Measurements from ENCODE around the gene PTPRU. TPM values are rescaled to one million over a fixed set of nuclear protein-coding genes. Genes with fewer than 3 reads are reported as not detected.
A peak's percentile ranks its signal among the peaks of the same experiment; 100 is the strongest.

The PTPRU gene
- total RNA-seq, 1 donor from 2014 or later: 37.3 TPM

GRCh38 chr1:29356663-29357062 lies 120.3 kb downstream of the PTPRU start:
- Histone ChIP-seq H3K4me3 (no peak overlapping the region), H3K9me3 (no peaks in the 10 kb centered on the region), H3K27ac (no peak overlapping the region), H3K36me3 (no peaks in the 10 kb centered on the region), H3K27me3 (no peaks in the 10 kb centered on the region), H3K4me1 (no peaks in the 10 kb centered on the region)
- TF ChIP-seq POLR2AphosphoS5 (IDR thresholded peaks at IDR 0.05; ENCODE audit: insufficient read depth in 1 of 2, low read depth in 1 of 2): no peak
- TF ChIP-seq CTCF (IDR thresholded peaks at IDR 0.05): no peak
- TF ChIP-seq POLR2A (IDR thresholded peaks at IDR 0.05): no peak
- DNase-seq (ENCODE audit: extremely low spot score in 2 of 2): peak in 1 of 2 donors; percentile 31
- intact Hi-C loops (cut with DNase I): no loop called here

DNA sequence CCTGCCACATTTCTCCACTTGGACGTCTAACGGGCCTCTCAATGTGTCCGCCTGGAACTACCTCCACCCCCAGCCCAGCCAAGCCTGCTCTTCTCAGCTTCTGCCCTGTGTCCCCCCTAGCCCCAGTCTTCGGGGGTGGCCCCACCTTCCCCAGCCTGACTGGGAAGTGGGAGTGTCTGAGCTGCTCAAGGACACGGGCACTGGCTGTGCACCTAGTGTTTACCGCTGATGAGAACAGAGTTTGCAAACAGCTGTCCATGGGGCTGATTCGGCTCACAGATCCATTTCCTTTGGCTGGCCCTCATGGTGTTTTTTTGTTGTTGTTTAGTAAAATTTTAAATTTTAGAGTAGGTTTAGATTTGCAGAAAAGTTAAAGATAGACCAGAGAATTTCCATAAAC lies 121.1 kb downstream of the PTPRU start:
- Histone ChIP-seq H3K27me3 (no peaks in the 10 kb centered on the region), H3K27ac (no peak overlapping the region), H3K4me1 (no peaks in the 10 kb centered on the region), H3K36me3 (no peaks in the 10 kb centered on the region), H3K4me3 (no peak overlapping the region), H3K9me3 (no peaks in the 10 kb centered on the region)
- peak in 1 of 2 donors; percentile 70 for DNase-seq (ENCODE audit: extremely low spot score in 2 of 2)
- no peak for TF ChIP-seq POLR2A (IDR thresholded peaks at IDR 0.05)
- intact Hi-C loops (cut with DNase I): no loop called here

GRCh38 chr1:29358183-29358582 lies 121.9 kb downstream of the PTPRU start:
- Histone ChIP-seq H3K36me3 (no peaks in the 10 kb centered on the region), H3K4me3 (no peak overlapping the region), H3K4me1 (no peaks in the 10 kb centered on the region), H3K27me3 (no peaks in the 10 kb centered on the region), H3K9me3 (no peaks in the 10 kb centered on the region), H3K27ac (no peak overlapping the region)
- intact Hi-C loops (cut with DNase I): no loop called here
- peak in 1 of 2 donors; percentile 16 for DNase-seq (ENCODE audit: extremely low spot score in 2 of 2)
- TF ChIP-seq POLR2AphosphoS5 (IDR thresholded peaks at IDR 0.05; ENCODE audit: insufficient read depth in 1 of 2, low read depth in 1 of 2) (no peak), CTCF (IDR thresholded peaks at IDR 0.05) (no peak), POLR2A (IDR thresholded peaks at IDR 0.05) (no peak)

- Histone ChIP-seq H3K27me3 (no peaks in the 10 kb centered on the region), H3K4me3 (no peak overlapping the region), H3K4me1 (no peaks in the 10 kb centered on the region), H3K9me3 (no peaks in the 10 kb centered on the region), H3K27ac (no peak overlapping the region), H3K36me3 (no peaks in the 10 kb centered on the region)
- intact Hi-C loops (cut with DNase I): no loop called here
- DNase-seq (ENCODE audit: extremely low spot score in 2 of 2): no peak
- TF ChIP-seq POLR2AphosphoS5 (IDR thresholded peaks at IDR 0.05; ENCODE audit: insufficient read depth in 1 of 2, low read depth in 1 of 2) (no peak), POLR2A (IDR thresholded peaks at IDR 0.05) (no peak), CTCF (IDR thresholded peaks at IDR 0.05) (no peak)
Measured at GRCh38 chr1:29360768-29361167, 124.4 kb downstream of the PTPRU start.

DNA sequence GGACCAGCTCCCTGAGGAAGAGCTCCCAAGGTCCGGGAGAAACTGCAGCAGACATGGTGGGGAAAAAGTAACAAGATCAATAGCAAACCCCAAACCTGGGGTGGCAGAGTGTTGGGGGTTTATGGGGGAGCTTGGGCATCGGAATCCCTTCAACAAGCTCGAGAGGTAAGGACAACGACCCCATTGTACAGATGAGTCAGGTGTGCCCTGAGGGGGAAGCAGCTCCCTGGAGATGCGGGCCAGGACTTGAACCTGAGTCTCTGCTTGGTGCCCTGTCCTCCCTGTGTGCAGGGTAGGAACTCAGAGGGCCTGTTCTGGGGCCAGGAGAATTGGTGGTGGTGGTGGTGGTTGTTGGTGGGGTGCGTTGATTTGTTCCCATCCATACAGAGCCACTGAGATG lies 125.4 kb downstream of the PTPRU start:
- Histone ChIP-seq H3K4me3 (no peak overlapping the region), H3K4me1 (no peaks in the 10 kb centered on the region), H3K36me3 (no peaks in the 10 kb centered on the region), H3K9me3 (no peaks in the 10 kb centered on the region), H3K27ac (no peak overlapping the region), H3K27me3 (no peaks in the 10 kb centered on the region)
- intact Hi-C loops (cut with DNase I): no loop called here
- peak in 1 of 2 donors; percentile 55 for DNase-seq (ENCODE audit: extremely low spot score in 2 of 2)
- TF ChIP-seq POLR2AphosphoS5 (IDR thresholded peaks at IDR 0.05; ENCODE audit: insufficient read depth in 1 of 2, low read depth in 1 of 2) (no peak), CTCF (IDR thresholded peaks at IDR 0.05) (no peak), POLR2A (IDR thresholded peaks at IDR 0.05) (no peak)

GRCh38 chr1:29362116-29362515 lies 125.8 kb downstream of the PTPRU start:
- Histone ChIP-seq H3K36me3 (no peaks in the 10 kb centered on the region), H3K27ac (no peak overlapping the region), H3K4me1 (no peaks in the 10 kb centered on the region), H3K4me3 (no peak overlapping the region), H3K27me3 (no peaks in the 10 kb centered on the region), H3K9me3 (no peaks in the 10 kb centered on the region)
- peak in 1 of 2 donors; percentile 85 for DNase-seq (ENCODE audit: extremely low spot score in 2 of 2)
- TF ChIP-seq POLR2A (IDR thresholded peaks at IDR 0.05): no peak
- no peak for TF ChIP-seq POLR2AphosphoS5 (IDR thresholded peaks at IDR 0.05; ENCODE audit: insufficient read depth in 1 of 2, low read depth in 1 of 2)
- TF ChIP-seq CTCF (IDR thresholded peaks at IDR 0.05): no peak
- intact Hi-C loops (cut with DNase I): no loop called here

All from vagina (tissue), 2 donors.